ENCODE results near the gene OR6C3.
"Not testable (repeated sequence)": the region's sequence is repeated elsewhere in the genome, so short reads cannot be mapped to it uniquely, and the experiment has no call there.

Gene OR6C3

GRCh38 chr12:55330446-55330845 is at the start of gene OR6C3:
OR6C3 (plus strand) TSS chr12:55330746; CDS start chr12:55331701, 955 bp downstream.
- DNase-seq (ENCODE audit: low read depth in 2 of 2): no peak

GRCh38 chr12:55280991-55281390 is 49.6 kb upstream of the OR6C3 start:
- no peak for DNase-seq (ENCODE audit: low read depth in 2 of 2)

GRCh38 chr12:55289999-55290398 is 40.5 kb upstream of the OR6C3 start:
- DNase-seq (ENCODE audit: low read depth in 2 of 2): no peak

- DNase-seq (ENCODE audit: low read depth in 2 of 2): no peak
These were observed 34.1 kb upstream of the OR6C3 start, which contains the start of gene OR6C6 for GRCh38 chr12:55296469-55296868. OR6C6 (minus strand) TSS chr12:55296569; CDS start chr12:55295232, 1,337 bp downstream.

- no peak for DNase-seq (ENCODE audit: low read depth in 2 of 2)
These were observed 16.5 kb upstream of the OR6C3 start, which contains the start of gene OR6C1 for GRCh38 chr12:55314043-55314442. OR6C1 (plus strand) TSS chr12:55314343; CDS start chr12:55320600, 6,257 bp downstream.

GRCh38 chr12:55320201-55320600 is 10.3 kb upstream of the OR6C3 start:
- no peak for DNase-seq (ENCODE audit: low read depth in 2 of 2)

- DNase-seq (ENCODE audit: low read depth in 2 of 2): not testable (repeated sequence)
These were observed 4.7 kb upstream of the OR6C3 start for GRCh38 chr12:55325801-55326200.

GRCh38 chr12:55336002-55336401 is 5.5 kb downstream of the OR6C3 start:
- no peak for DNase-seq (ENCODE audit: low read depth in 2 of 2)

GRCh38 chr12:55355338-55355737 is 24.8 kb downstream of the OR6C3 start:
- not testable (repeated sequence) for DNase-seq (ENCODE audit: low read depth in 2 of 2)

- DNase-seq (ENCODE audit: low read depth in 2 of 2): no peak
These were observed 32.1 kb downstream of the OR6C3 start, which contains the start of gene OR6C75 for GRCh38 chr12:55362675-55363074. OR6C75 (plus strand) TSS chr12:55362975; CDS start chr12:55365111, 2,136 bp downstream.

- DNase-seq (ENCODE audit: low read depth in 2 of 2): no peak
These were observed 34.5 kb downstream of the OR6C3 start for GRCh38 chr12:55365086-55365485.

GRCh38 chr12:55372521-55372920 is 42.0 kb downstream of the OR6C3 start:
- DNase-seq (ENCODE audit: low read depth in 2 of 2): no peak

All from stimulated activated CD8-positive, alpha-beta memory T cell treated with anti-CD3 and anti-CD28 coated beads, Interleukin-2, amount 100 ng/mL, for 48 hours (primary cell).